ENCODE data around the gene ZCCHC14. TPM values are rescaled to one million over a fixed set of nuclear protein-coding genes. Genes with fewer than 3 reads are reported as not detected.
"Not testable (repeated sequence)": the region's sequence is repeated elsewhere in the genome, so short reads cannot be mapped to it uniquely, and the experiment has no call there.

ZCCHC14 gene
- total RNA-seq, 2 experiments from 2014 or later = 16.4 to 18.3 TPM

DNA sequence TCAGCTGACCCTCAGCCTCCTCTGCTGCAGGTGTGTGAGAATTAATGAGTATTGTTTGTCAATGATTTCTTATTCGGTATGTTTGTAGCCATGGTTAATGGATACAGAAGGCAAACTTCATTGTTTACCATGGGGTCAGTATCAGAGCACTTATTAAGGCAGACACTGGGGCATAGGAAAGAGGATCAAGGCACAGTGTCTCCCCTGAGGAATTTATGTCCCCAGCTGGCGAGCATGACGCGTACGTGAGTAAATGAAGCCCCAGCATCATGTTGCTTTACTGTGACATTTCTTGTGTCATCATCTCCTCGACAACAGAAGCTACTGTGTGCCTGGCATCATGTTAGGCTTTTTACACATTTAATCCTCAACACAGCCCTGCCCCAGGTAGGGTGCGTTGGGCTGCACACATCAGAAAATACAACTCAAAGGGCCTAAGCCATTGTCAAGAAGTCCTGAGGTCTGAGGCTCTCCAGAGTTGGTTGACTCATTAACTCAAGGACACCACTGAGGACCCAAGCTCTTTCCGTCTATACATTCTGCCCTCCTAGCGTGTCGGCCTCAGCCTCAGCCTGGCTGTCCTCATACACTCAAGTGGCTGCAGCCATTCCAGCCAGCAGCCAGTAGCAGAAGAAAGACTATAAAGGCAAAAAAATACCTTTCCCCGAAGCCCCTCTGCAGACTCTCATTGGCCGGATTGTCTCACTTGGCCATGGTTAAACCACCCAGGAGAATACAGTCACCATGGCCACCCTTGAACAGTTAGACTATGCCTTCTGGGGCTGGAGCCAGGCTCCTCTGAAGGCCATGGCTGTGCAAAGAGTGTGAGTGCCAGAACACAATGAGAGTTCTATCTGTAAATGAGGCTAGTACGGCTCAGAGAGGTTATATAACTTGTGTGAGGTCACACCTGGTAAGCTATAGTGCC, 13.9 kb upstream of the ZCCHC14 start:
- ChIA-PET CTCF (no interaction called here), POLR2A (interaction anchor here (0.5 kb wide), 1 partner anchor 15 kb away, joined by 4 read pairs; no protein-coding TSS in a partner anchor)
- intact Hi-C loops (cut with DNase I, micrococcal nuclease) = no loop called here
- peaks cover 7% of the 10 kb centered on the region for H3K4me1 Mint-ChIP-seq (ENCODE audit: low read depth)
- TF ChIP-seq, protein P1, sequence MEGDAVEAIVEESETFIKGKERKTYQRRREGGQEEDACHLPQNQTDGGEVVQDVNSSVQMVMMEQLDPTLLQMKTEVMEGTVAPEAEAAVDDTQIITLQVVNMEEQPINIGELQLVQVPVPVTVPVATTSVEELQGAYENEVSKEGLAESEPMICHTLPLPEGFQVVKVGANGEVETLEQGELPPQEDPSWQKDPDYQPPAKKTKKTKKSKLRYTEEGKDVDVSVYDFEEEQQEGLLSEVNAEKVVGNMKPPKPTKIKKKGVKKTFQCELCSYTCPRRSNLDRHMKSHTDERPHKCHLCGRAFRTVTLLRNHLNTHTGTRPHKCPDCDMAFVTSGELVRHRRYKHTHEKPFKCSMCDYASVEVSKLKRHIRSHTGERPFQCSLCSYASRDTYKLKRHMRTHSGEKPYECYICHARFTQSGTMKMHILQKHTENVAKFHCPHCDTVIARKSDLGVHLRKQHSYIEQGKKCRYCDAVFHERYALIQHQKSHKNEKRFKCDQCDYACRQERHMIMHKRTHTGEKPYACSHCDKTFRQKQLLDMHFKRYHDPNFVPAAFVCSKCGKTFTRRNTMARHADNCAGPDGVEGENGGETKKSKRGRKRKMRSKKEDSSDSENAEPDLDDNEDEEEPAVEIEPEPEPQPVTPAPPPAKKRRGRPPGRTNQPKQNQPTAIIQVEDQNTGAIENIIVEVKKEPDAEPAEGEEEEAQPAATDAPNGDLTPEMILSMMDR (IDR thresholded peaks at IDR 0.05) = no peak
- no peak overlapping the region for H3K4me3 Mint-ChIP-seq
- Histone ChIP-seq H3K4me3 (ENCODE audit: low read length) (no peak overlapping the region), H3K27me3 (ENCODE audit: control insufficient read depth in 1 of 2, insufficient read depth in 2 of 2, low read length in 2 of 2) (no peaks in the 10 kb centered on the region), H3K4me1 (ENCODE audit: insufficient read depth, low read length) (peaks cover 3% of the 10 kb centered on the region), H3K27ac (ENCODE audit: low read depth in 1 of 2, low read length in 2 of 2) (no peak overlapping the region), H3K9me3 (ENCODE audit: control insufficient read depth in 1 of 2, insufficient read depth in 1 of 2, low read length in 2 of 2) (no peaks in the 10 kb centered on the region), H3K36me3 (ENCODE audit: insufficient read depth, low read length) (no peaks in the 10 kb centered on the region)
- H3K36me3 Mint-ChIP-seq (ENCODE audit: low read depth) = no peaks in the 10 kb centered on the region
- no peak for DNase-seq
- ATAC-seq (ENCODE audit: poor library complexity) = no peak
- peaks cover 45% of the 10 kb centered on the region for H3K27me3 Mint-ChIP-seq
- no peaks in the 10 kb centered on the region for H3K9me3 Mint-ChIP-seq
- no peak overlapping the region for H3K27ac Mint-ChIP-seq

- POLR2A ChIA-PET = interaction anchor here (0.5 kb wide), 1 partner anchor 14 kb away, joined by 4 read pairs; no protein-coding TSS in a partner anchor
- ATAC-seq (ENCODE audit: poor library complexity) = no peak
- CTCF ChIA-PET = no interaction called here
- no peak overlapping the region for H3K4me3 Mint-ChIP-seq
- TF ChIP-seq, protein P1 (IDR thresholded peaks at IDR 0.05) = no peak
- Histone ChIP-seq H3K27ac (ENCODE audit: low read depth in 1 of 2, low read length in 2 of 2) (no peak overlapping the region), H3K27me3 (ENCODE audit: control insufficient read depth in 1 of 2, insufficient read depth in 2 of 2, low read length in 2 of 2) (no peaks in the 10 kb centered on the region), H3K4me3 (ENCODE audit: low read length) (no peak overlapping the region), H3K36me3 (ENCODE audit: insufficient read depth, low read length) (no peaks in the 10 kb centered on the region), H3K4me1 (ENCODE audit: insufficient read depth, low read length) (peaks cover 3% of the 10 kb centered on the region), H3K9me3 (ENCODE audit: control insufficient read depth in 1 of 2, insufficient read depth in 1 of 2, low read length in 2 of 2) (no peaks in the 10 kb centered on the region)
- H3K4me1 Mint-ChIP-seq (ENCODE audit: low read depth) = peaks cover 7% of the 10 kb centered on the region
- H3K36me3 Mint-ChIP-seq (ENCODE audit: low read depth) = no peaks in the 10 kb centered on the region
- H3K27me3 Mint-ChIP-seq = peaks cover 42% of the 10 kb centered on the region
- no peak for DNase-seq
- no peak overlapping the region for H3K27ac Mint-ChIP-seq
- intact Hi-C loops (cut with DNase I, micrococcal nuclease) = no loop called here
- H3K9me3 Mint-ChIP-seq = no peaks in the 10 kb centered on the region
Observed at GRCh38 chr16:87505834-87506233, 13.0 kb upstream of the ZCCHC14 start.

- H3K36me3 Mint-ChIP-seq (ENCODE audit: low read depth); H3K9me3 ChIP-seq (ENCODE audit: control insufficient read depth in 1 of 2, insufficient read depth in 1 of 2, low read length in 2 of 2); ATAC-seq (ENCODE audit: poor library complexity); H3K27me3 ChIP-seq (ENCODE audit: control insufficient read depth in 1 of 2, insufficient read depth in 2 of 2, low read length in 2 of 2); H3K4me1 Mint-ChIP-seq (ENCODE audit: low read depth); DNase-seq; POLR2A ChIA-PET; H3K9me3 Mint-ChIP-seq; H3K4me3 ChIP-seq (ENCODE audit: low read length); H3K27ac ChIP-seq (ENCODE audit: low read depth in 1 of 2, low read length in 2 of 2); H3K4me1 ChIP-seq (ENCODE audit: insufficient read depth, low read length); intact Hi-C loops (cut with DNase I, micrococcal nuclease); H3K36me3 ChIP-seq (ENCODE audit: insufficient read depth, low read length); CTCF ChIA-PET; H3K4me3 Mint-ChIP-seq; H3K27ac Mint-ChIP-seq: not testable (repeated sequence)
- peaks cover 25% of the 10 kb centered on the region for H3K27me3 Mint-ChIP-seq
Observed at GRCh38 chr16:87503232-87503937, 10.6 kb upstream of the ZCCHC14 start.

Measured in CD4-positive, alpha-beta T cell (primary cell).